Measurements from ENCODE around the gene TSPEAR.

The TSPEAR gene

GRCh38 chr21:44478124-44478800, 233.1 kb downstream of the TSPEAR start:
- no peak for DNase-seq

GRCh38 chr21:44477712-44478111, 233.7 kb downstream of the TSPEAR start:
- DNase-seq = no peak

- no peak for DNase-seq
Observed at GRCh38 chr21:44477131-44477530, 234.2 kb downstream of the TSPEAR start.

- DNase-seq = no peak
Observed at GRCh38 chr21:44475266-44475845, 236.0 kb downstream of the TSPEAR start.

- no peak for DNase-seq
Observed at GRCh38 chr21:44473915-44474555, 237.3 kb downstream of the TSPEAR start.

- DNase-seq = no peak
Observed at GRCh38 chr21:44471996-44472395, 239.4 kb downstream of the TSPEAR start.

GRCh38 chr21:44471341-44471740, 240.0 kb downstream of the TSPEAR start:
- no peak for DNase-seq

GRCh38 chr21:44467859-44468195, 243.5 kb downstream of the TSPEAR start:
- DNase-seq = no peak

GRCh38 chr21:44466996-44467858, 244.1 kb downstream of the TSPEAR start:
- no peak for DNase-seq

- DNase-seq = no peak
Observed at GRCh38 chr21:44466351-44466954, 244.9 kb downstream of the TSPEAR start.

GRCh38 chr21:44464351-44464750, 247.0 kb downstream of the TSPEAR start:
- DNase-seq = no peak

- DNase-seq = no peak
Observed at GRCh38 chr21:44463724-44464123, 247.6 kb downstream of the TSPEAR start.

GRCh38 chr21:44462834-44463200, 248.6 kb downstream of the TSPEAR start:
- DNase-seq = no peak

- DNase-seq = no peak
Observed at GRCh38 chr21:44462086-44462833, 249.1 kb downstream of the TSPEAR start.

- DNase-seq = no peak
Observed at GRCh38 chr21:44461464-44462001, 249.8 kb downstream of the TSPEAR start.

GRCh38 chr21:44461005-44461404, 250.4 kb downstream of the TSPEAR start:
- DNase-seq = no peak

- DNase-seq = no peak
Observed at GRCh38 chr21:44460441-44460755, 251.0 kb downstream of the TSPEAR start.

GRCh38 chr21:44459712-44460440, 251.5 kb downstream of the TSPEAR start:
- no peak for DNase-seq

- DNase-seq = no peak
Observed at GRCh38 chr21:44458971-44459711, 252.2 kb downstream of the TSPEAR start.

- DNase-seq = no peak
Observed at GRCh38 chr21:44456915-44457736, 254.2 kb downstream of the TSPEAR start.

Data from CD4-positive, alpha-beta T cell treated with Interleukin-17A for 4 hours (primary cell).